ENCODE data around the gene TBL1X.
"Not testable (repeated sequence)": the region's sequence is repeated elsewhere in the genome, so short reads cannot be mapped to it uniquely, and the experiment has no call there.

Gene TBL1X

GRCh38 chrX:9500584-9500983, 35.7 kb downstream of the TBL1X start:
- no peak for DNase-seq

GRCh38 chrX:9501362-9501761, 36.5 kb downstream of the TBL1X start:
- no peak for DNase-seq

GRCh38 chrX:9503261-9503660, 38.4 kb downstream of the TBL1X start:
- DNase-seq, result no peak

- no peak for DNase-seq
Observed at GRCh38 chrX:9510366-9510765, 45.5 kb downstream of the TBL1X start.

GRCh38 chrX:9510980-9511379, 46.1 kb downstream of the TBL1X start:
- DNase-seq, result no peak

GRCh38 chrX:9515489-9515888, 50.6 kb downstream of the TBL1X start:
- no peak for DNase-seq

- no peak for DNase-seq
Observed at GRCh38 chrX:9515973-9516538, 51.2 kb downstream of the TBL1X start.

GRCh38 chrX:9516635-9517034, 51.8 kb downstream of the TBL1X start:
- DNase-seq, result no peak

GRCh38 chrX:9518051-9518450, 53.2 kb downstream of the TBL1X start:
- DNase-seq, result no peak

GRCh38 chrX:9518889-9519288, 54.0 kb downstream of the TBL1X start:
- no peak for DNase-seq

GRCh38 chrX:9519546-9520216, 54.8 kb downstream of the TBL1X start:
- DNase-seq, result no peak

GRCh38 chrX:9520217-9520590, 55.3 kb downstream of the TBL1X start:
- no peak for DNase-seq

- DNase-seq, result no peak
Observed at GRCh38 chrX:9522378-9523155, 57.7 kb downstream of the TBL1X start.

GRCh38 chrX:9525511-9526248, 60.8 kb downstream of the TBL1X start:
- DNase-seq, result no peak

- DNase-seq, result no peak
Observed at GRCh38 chrX:9526965-9527364, 62.1 kb downstream of the TBL1X start.

GRCh38 chrX:9528498-9528897, 63.6 kb downstream of the TBL1X start:
- no peak for DNase-seq

- DNase-seq, result no peak
Observed at GRCh38 chrX:9529223-9529622, 64.4 kb downstream of the TBL1X start.

GRCh38 chrX:9530848-9531274, 66.0 kb downstream of the TBL1X start:
- DNase-seq, result peak; percentile 63 to 69

- no peak for DNase-seq
Observed at GRCh38 chrX:9532349-9532748, 67.5 kb downstream of the TBL1X start.

- no peak for DNase-seq
Observed at GRCh38 chrX:9533611-9534010, 68.8 kb downstream of the TBL1X start.

GRCh38 chrX:9534686-9535085, 69.8 kb downstream of the TBL1X start:
- DNase-seq, result no peak

- DNase-seq, result no peak
Observed at GRCh38 chrX:9535101-9535500, 70.2 kb downstream of the TBL1X start.

GRCh38 chrX:9536156-9536555, 71.3 kb downstream of the TBL1X start:
- DNase-seq, result not testable (repeated sequence)

- no peak for DNase-seq
Observed at GRCh38 chrX:9537781-9538180, 72.9 kb downstream of the TBL1X start.

Measured in CD4-positive, alpha-beta T cell treated with Interferon alpha-2 for 1 hour (primary cell).